WTC11 (cell line): Measurements from ENCODE around the gene LDLRAD4. TPM values are rescaled to one million over a fixed set of nuclear protein-coding genes. Genes with fewer than 3 reads are reported as not detected.

Source experiments
- ATAC-seq: fragments of 200-7000 bp; cut with Tn5 transposase; 2 replicates; pipeline ENCODE4 v1.10.0; 2021; ENCODE audit warnings: mild to moderate bottlenecking, moderate library complexity
- CTCF ChIA-PET: fragments of 300-600 bp; sonication (Branson Sonifier 250); formaldehyde crosslinking; loops from one replicate; lab custom pipeline; 2021; ENCODE audit warnings: antibody characterized with exemption; lab: Charles Lee
- POLR2A ChIA-PET: fragments of 350-600 bp; sonication (Branson Sonifier 250); formaldehyde crosslinking; loops from one replicate; lab custom pipeline; 2021; ENCODE audit warnings: antibody characterized with exemption; lab: Charles Lee
- DNase-seq: peaks from one replicate; pipeline ENCODE4 v3.0.0; 2021; ENCODE audit warnings: low spot score
- H3K27ac Mint-ChIP-seq: 2 replicates; pipeline ENCODE4 v1.8.0; 2021; ENCODE audit warnings: mixed read lengths
- H3K27me3 Mint-ChIP-seq: 2 replicates; pipeline ENCODE4 v1.8.0; 2021; ENCODE audit warnings: low read depth, mild to moderate bottlenecking, moderate library complexity, mixed read lengths
- H3K36me3 Mint-ChIP-seq: 2 replicates; pipeline ENCODE4 v1.8.0; 2021; ENCODE audit warnings: mixed read lengths
- H3K4me1 Mint-ChIP-seq: 2 replicates; pipeline ENCODE4 v1.8.0; 2022; ENCODE audit warnings: mixed read lengths
- H3K4me3 Mint-ChIP-seq: 2 replicates; pipeline ENCODE4 v1.8.0; 2021; ENCODE audit warnings: mild to moderate bottlenecking, moderate library complexity, mixed read lengths
- H3K9me3 Mint-ChIP-seq: 2 replicates; pipeline ENCODE4 v1.8.0; 2021; ENCODE audit warnings: mixed read lengths
- ATF1 ChIP-seq: sonication (generic); formaldehyde crosslinking; IDR thresholded peaks from 2 replicates; pipeline ENCODE4 v1.8.1; 2023; ENCODE audit warnings: mild to moderate bottlenecking, moderate library complexity, missing genetic modification reagents
- CBFB ChIP-seq: sonication (generic); formaldehyde crosslinking; IDR thresholded peaks from 2 replicates; pipeline ENCODE4 v1.8.1; 2022; ENCODE audit warnings: mild to moderate bottlenecking, low read depth, missing genetic modification reagents
- CREB1 ChIP-seq: sonication (generic); formaldehyde crosslinking; IDR thresholded peaks from 2 replicates; pipeline ENCODE4 v1.8.0; 2023; ENCODE audit warnings: mild to moderate bottlenecking, missing genetic modification reagents
- CREM ChIP-seq: sonication (generic); formaldehyde crosslinking; IDR thresholded peaks from 2 replicates; pipeline ENCODE4 v1.8.1; 2022; ENCODE audit warnings: mild to moderate bottlenecking, missing genetic modification reagents, moderate library complexity
- E2F1 ChIP-seq: sonication (generic); formaldehyde crosslinking; IDR thresholded peaks from 2 replicates; pipeline ENCODE4 v1.8.0; 2022; ENCODE audit warnings: mild to moderate bottlenecking, missing genetic modification reagents
- E2F4 ChIP-seq: sonication (generic); formaldehyde crosslinking; IDR thresholded peaks from 2 replicates; pipeline ENCODE4 v1.8.1; 2022; ENCODE audit warnings: low read depth, mild to moderate bottlenecking, moderate library complexity, missing genetic modification reagents, borderline replicate concordance
- E2F5 ChIP-seq: sonication (generic); formaldehyde crosslinking; IDR thresholded peaks from 2 replicates; pipeline ENCODE4 v1.8.1; 2022; ENCODE audit warnings: mild to moderate bottlenecking, moderate library complexity, missing genetic modification reagents
- ELF4 ChIP-seq: sonication (generic); formaldehyde crosslinking; IDR thresholded peaks from 2 replicates; pipeline ENCODE4 v1.8.1; 2022; ENCODE audit warnings: low read depth, mild to moderate bottlenecking, moderate library complexity, missing genetic modification reagents
- ERG ChIP-seq: fragments of 250-450 bp; sonication (Bioruptor Pico); IDR thresholded peaks from 2 replicates; pipeline ENCODE4 v1.8.0; 2021; ENCODE audit warnings: mild to moderate bottlenecking
- ESRRA ChIP-seq: sonication (generic); formaldehyde crosslinking; IDR thresholded peaks from 2 replicates; pipeline ENCODE4 v1.8.1; 2022; ENCODE audit warnings: mild to moderate bottlenecking, missing genetic modification reagents, borderline replicate concordance
- GRHL2 ChIP-seq: fragments of 250-450 bp; sonication (Bioruptor Pico); IDR thresholded peaks from 2 replicates; pipeline ENCODE4 v1.8.0; 2022; ENCODE audit warnings: mild to moderate bottlenecking, moderate library complexity; ENCODE audit not compliant: insufficient replicate concordance, severe bottlenecking
- IRF1 ChIP-seq: sonication (generic); formaldehyde crosslinking; IDR thresholded peaks from 2 replicates; pipeline ENCODE4 v1.8.0; 2023; ENCODE audit warnings: missing genetic modification reagents
- NFATC4 ChIP-seq: fragments of 250-450 bp; sonication (Bioruptor Pico); IDR thresholded peaks from 2 replicates; pipeline ENCODE4 v1.9.0; 2021; ENCODE audit warnings: mild to moderate bottlenecking
- STAT6 ChIP-seq: sonication (generic); formaldehyde crosslinking; conservative IDR thresholded peaks from 2 replicates; pipeline ENCODE4 v1.8.1; 2023; ENCODE audit warnings: mild to moderate bottlenecking, low read depth, missing genetic modification reagents, moderate library complexity
- TCF7 ChIP-seq: sonication (generic); formaldehyde crosslinking; IDR thresholded peaks from 2 replicates; pipeline ENCODE4 v1.8.0; 2022; ENCODE audit warnings: mild to moderate bottlenecking, low read depth, missing genetic modification reagents, moderate library complexity
- TEAD1 ChIP-seq: sonication (generic); formaldehyde crosslinking; IDR thresholded peaks from 2 replicates; pipeline ENCODE4 v1.8.0; 2022; ENCODE audit warnings: mild to moderate bottlenecking, missing genetic modification reagents
- USF1 ChIP-seq: sonication (generic); formaldehyde crosslinking; IDR thresholded peaks from 2 replicates; pipeline ENCODE4 v1.8.0; 2022; ENCODE audit warnings: mild to moderate bottlenecking, missing genetic modification reagents
- ZBTB43 ChIP-seq: sonication (generic); formaldehyde crosslinking; IDR thresholded peaks from 2 replicates; pipeline ENCODE4 v1.8.1; 2023; ENCODE audit warnings: mild to moderate bottlenecking, missing genetic modification reagents
- ZNF121 ChIP-seq: sonication (generic); formaldehyde crosslinking; IDR thresholded peaks from 2 replicates; pipeline ENCODE4 v1.8.0; 2023; ENCODE audit warnings: missing genetic modification reagents
- ZNF138 ChIP-seq: sonication (generic); formaldehyde crosslinking; conservative IDR thresholded peaks from 2 replicates; pipeline ENCODE4 v1.8.1; 2022; ENCODE audit warnings: mild to moderate bottlenecking, moderate library complexity, missing genetic modification reagents
- ZNF512 ChIP-seq: sonication (generic); formaldehyde crosslinking; IDR thresholded peaks from 2 replicates; pipeline ENCODE4 v1.8.1; 2022; ENCODE audit warnings: missing genetic modification reagents, borderline replicate concordance
- total RNA-seq: library from RNA; stranded (reverse); gene quantifications from 3 replicates; pipeline ENCODE4 v1.2.3, GENCODE V29; 2021

The LDLRAD4 gene
- total RNA-seq, 1 experiment from 2014 or later = 6.2 TPM

GRCh38 chr18:13587937-13588336 is 369.4 kb downstream of the LDLRAD4 start (continued):
- TF ChIP-seq E2F5 (no peak), CREM (CRISPR knock-in tag) (no peak), ERG (CRISPR knock-in tag) (no peak), TEAD1 (CRISPR knock-in tag) (no peak), ZNF121 (CRISPR knock-in tag) (no peak), ZNF512 (CRISPR knock-in tag) (no peak), CREB1 (CRISPR knock-in tag) (no peak), ELF4 (CRISPR knock-in tag) (no peak)
- TF ChIP-seq, all 79 proteins: peak for 0

GRCh38 chr18:13589316-13589715 is 370.8 kb downstream of the LDLRAD4 start:
- ATAC-seq = no peak
- Mint-ChIP-seq H3K27me3 (no peaks in the 10 kb centered on the region), H3K4me1 (no peaks in the 10 kb centered on the region), H3K4me3 (no peak overlapping the region), H3K36me3 (no peaks in the 10 kb centered on the region), H3K9me3 (no peaks in the 10 kb centered on the region), H3K27ac (no peak overlapping the region)
- no peak for DNase-seq
- POLR2A ChIA-PET = interaction anchor here (0.7 kb wide), 1 partner anchor 42 kb away, joined by 3 read pairs; no protein-coding TSS in a partner anchor
- CTCF ChIA-PET = no interaction called here
- TF ChIP-seq ZNF138 (no peak), USF1 (CRISPR knock-in tag) (no peak), GRHL2 (no peak), ESRRA (no peak), NFATC4 (no peak), ZBTB43 (CRISPR knock-in tag) (no peak), IRF1 (no peak), TEAD1 (CRISPR knock-in tag) (no peak), ATF1 (CRISPR knock-in tag) (no peak), ERG (CRISPR knock-in tag) (no peak), TCF7 (CRISPR knock-in tag) (no peak), E2F4 (CRISPR knock-in tag) (no peak), CBFB (CRISPR knock-in tag) (no peak), E2F1 (CRISPR knock-in tag) (no peak), STAT6 (CRISPR knock-in tag) (no peak)
